Neutrophil (primary cell): ENCODE data around the gene MYO3B.

Source experiments
- H3K27ac ChIP-seq: fragments of 200-600 bp; sonication (generic); 2 replicates; pipeline ENCODE4 v1.5.1; 2016; ENCODE audit warnings: mild to moderate bottlenecking, moderate library complexity
- H3K27me3 ChIP-seq: fragments of 200-600 bp; sonication (generic); 2 replicates; pipeline ENCODE4 v1.6.0; 2016; ENCODE audit warnings: mild to moderate bottlenecking
- H3K36me3 ChIP-seq: fragments of 200-600 bp; sonication (generic); 2 replicates; pipeline ENCODE4 v1.5.1; 2017
- H3K4me1 ChIP-seq, 2 experiments: fragments of 200-600 bp in 1 of 2; sonication (generic) in 1 of 2; 1 replicate in 1 of 2; 2 replicates in 1 of 2; pipeline versions ENCODE4 v1.5.1 to v1.6.1; 2013 to 2016; ENCODE audit warnings: low read depth in 1 of 2, low read length in 1 of 2, mild to moderate bottlenecking in 1 of 2, moderate library complexity in 1 of 2; ENCODE audit not compliant: control insufficient read depth in 1 of 2, insufficient read depth in 1 of 2
- H3K4me3 ChIP-seq, 2 experiments: fragments of 200-600 bp in 1 of 2; sonication (generic) in 1 of 2; 1 replicate in 1 of 2; 2 replicates in 1 of 2; pipeline ENCODE4 v1.5.1; 2013 to 2016; ENCODE audit warnings: low read depth in 1 of 2, low read length in 1 of 2, mild to moderate bottlenecking in 1 of 2, moderate library complexity in 1 of 2
- H3K9me3 ChIP-seq: fragments of 200-600 bp; sonication (generic); 2 replicates; pipeline ENCODE4 v1.5.1; 2016
- TF ChIP-seq, protein P1 (sequence below): fragments of 200-600 bp; sonication (generic); IDR thresholded peaks from 2 replicates; pipeline ENCODE4 v1.5.1; 2016; ENCODE audit warnings: antibody characterized with exemption

MYO3B gene

DNA sequence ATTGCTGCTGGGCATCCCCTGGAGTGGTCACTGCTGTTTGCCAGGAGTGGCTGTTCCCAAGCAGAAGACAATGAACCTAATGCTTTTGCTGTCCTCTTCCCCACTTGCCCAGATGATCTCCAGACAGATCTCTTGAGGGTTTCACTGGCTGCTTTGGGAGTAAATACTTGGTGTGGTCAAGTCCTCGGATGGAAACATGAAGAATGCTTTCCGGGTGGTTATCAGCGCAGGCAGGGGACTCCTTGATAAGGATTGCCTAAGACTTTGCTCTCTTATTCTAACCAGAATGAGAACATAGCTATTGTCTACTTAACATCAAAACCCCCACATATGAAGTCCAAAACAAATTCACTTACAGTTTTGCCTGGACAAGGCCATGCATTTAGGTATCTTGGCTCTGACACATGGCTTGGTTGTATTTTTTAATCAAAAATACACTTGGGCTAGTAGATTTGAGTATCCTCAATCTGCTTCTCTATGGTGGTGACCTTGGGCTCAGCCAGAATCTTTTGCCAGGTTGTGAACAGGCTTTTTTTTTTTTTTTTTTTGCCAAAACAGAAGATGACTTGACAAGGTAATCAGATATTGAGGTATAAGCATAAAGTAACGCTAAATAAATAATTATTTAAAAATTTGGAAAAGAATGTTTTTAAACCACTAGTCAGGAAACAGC, 34.8 kb upstream of the MYO3B start:
- Histone ChIP-seq H3K4me1 (no peaks in the 10 kb centered on the region), H3K36me3 (no peaks in the 10 kb centered on the region), H3K27me3 (no peaks in the 10 kb centered on the region), H3K4me3 (no peak overlapping the region), H3K9me3 (no peaks in the 10 kb centered on the region), H3K27ac (no peak overlapping the region)
- TF ChIP-seq, protein P1, sequence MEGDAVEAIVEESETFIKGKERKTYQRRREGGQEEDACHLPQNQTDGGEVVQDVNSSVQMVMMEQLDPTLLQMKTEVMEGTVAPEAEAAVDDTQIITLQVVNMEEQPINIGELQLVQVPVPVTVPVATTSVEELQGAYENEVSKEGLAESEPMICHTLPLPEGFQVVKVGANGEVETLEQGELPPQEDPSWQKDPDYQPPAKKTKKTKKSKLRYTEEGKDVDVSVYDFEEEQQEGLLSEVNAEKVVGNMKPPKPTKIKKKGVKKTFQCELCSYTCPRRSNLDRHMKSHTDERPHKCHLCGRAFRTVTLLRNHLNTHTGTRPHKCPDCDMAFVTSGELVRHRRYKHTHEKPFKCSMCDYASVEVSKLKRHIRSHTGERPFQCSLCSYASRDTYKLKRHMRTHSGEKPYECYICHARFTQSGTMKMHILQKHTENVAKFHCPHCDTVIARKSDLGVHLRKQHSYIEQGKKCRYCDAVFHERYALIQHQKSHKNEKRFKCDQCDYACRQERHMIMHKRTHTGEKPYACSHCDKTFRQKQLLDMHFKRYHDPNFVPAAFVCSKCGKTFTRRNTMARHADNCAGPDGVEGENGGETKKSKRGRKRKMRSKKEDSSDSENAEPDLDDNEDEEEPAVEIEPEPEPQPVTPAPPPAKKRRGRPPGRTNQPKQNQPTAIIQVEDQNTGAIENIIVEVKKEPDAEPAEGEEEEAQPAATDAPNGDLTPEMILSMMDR, result no peak

DNA sequence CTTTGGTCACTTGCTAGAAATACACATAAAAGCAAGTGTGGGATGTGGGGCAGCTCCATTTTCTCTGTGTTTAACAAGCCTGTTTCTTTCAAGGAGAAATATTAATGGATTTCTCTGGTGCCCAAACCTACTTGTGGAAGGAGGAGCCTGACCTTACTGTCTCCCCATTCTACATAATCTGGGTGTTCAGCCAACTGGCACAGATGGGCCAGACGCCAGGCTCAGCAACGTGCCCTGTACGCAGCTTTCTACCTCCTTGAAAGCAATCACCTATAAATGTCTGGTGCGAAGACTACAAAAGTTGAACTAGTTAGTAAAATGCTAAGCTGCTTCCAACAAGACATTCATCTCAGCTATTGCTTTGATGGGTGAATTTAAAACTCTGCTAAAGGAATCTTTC, 33.2 kb upstream of the MYO3B start:
- Histone ChIP-seq H3K9me3 (no peaks in the 10 kb centered on the region), H3K27me3 (no peaks in the 10 kb centered on the region), H3K4me3 (no peak overlapping the region), H3K4me1 (no peaks in the 10 kb centered on the region), H3K36me3 (no peaks in the 10 kb centered on the region), H3K27ac (no peak overlapping the region)
- TF ChIP-seq, protein P1, result no peak

DNA sequence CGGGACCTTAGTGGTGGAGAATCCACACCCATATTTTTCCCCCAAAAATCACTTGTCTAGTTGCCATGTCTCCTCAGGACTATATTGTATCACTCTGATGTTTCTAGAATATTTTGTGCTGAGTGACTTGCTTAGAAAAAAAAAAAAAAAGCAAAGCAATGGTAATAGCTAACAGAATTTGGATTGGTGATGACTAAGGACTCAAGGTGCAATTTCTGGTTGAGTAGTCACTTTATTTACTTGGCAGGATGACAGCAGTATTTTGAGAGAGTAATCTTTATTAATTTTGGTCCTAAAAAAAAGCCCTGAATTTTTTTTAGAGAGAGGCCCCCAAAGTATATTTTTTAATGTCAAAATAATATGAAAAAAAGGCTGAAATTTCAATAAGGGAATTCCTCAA, 32.8 kb upstream of the MYO3B start:
- Histone ChIP-seq H3K27me3 (no peaks in the 10 kb centered on the region), H3K4me3 (no peak overlapping the region), H3K9me3 (no peaks in the 10 kb centered on the region), H3K36me3 (no peaks in the 10 kb centered on the region), H3K4me1 (no peaks in the 10 kb centered on the region), H3K27ac (no peak overlapping the region)
- TF ChIP-seq, protein P1, result no peak

DNA sequence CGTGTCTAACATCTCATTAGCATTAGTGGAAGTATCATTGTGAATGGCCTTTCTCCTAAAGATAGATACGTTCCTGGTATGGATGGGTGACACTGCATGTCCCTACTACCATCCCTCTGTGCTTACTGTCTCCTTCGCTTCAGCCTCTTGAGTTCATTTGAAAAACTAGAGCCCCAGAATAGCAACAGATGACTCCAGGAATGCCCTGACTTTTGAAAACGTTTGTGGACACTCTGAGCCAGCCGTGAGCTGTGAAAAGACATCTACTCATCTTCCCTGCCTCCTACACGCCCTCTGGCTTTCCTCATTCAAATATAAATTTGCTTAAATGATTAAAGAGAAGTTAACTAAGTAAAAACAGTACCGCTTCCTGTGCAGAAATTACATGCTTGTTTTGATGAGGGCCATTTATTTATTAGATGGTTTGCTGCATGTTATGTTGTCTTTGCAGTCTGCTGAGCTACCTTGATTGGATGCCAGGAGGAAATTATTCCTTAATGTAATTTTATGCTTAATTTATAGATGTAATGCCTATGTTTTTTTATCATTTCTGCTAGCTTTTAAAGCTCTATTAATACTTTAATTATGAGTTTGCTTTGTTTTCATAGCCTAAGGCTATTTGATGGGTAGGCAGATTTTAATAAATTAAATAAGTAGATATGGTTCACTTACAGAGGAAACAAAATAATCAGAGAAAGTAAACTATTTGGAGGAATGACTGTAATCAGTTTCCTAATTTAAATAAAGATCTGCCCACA, 32.1 kb upstream of the MYO3B start:
- H3K27ac ChIP-seq, result no peak overlapping the region
- no peaks in the 10 kb centered on the region for H3K9me3 ChIP-seq
- no peaks in the 10 kb centered on the region for H3K4me1 ChIP-seq
- H3K27me3 ChIP-seq, result no peaks in the 10 kb centered on the region
- no peak overlapping the region for H3K4me3 ChIP-seq
- TF ChIP-seq, protein P1, result no peak
- no peaks in the 10 kb centered on the region for H3K36me3 ChIP-seq

DNA sequence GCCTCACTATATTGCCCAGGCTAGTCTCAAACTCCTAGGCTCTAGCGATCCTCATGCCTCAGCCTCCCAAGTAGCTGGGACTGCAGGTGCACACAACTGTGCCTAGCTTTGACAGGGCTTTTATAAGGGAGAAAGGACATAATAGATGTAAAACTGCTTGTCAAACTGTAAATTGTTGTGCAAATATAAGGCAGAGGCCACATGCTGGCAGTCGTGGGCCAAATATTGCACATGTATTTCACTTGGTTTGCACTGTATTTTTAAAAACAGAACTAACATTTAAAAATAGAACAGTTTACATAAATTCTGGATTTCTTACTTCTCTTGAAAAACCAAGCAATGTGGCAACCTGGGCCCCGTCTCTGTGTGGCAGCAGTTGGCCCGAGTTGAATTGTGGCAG, 31.2 kb upstream of the MYO3B start:
- Histone ChIP-seq H3K4me1 (no peaks in the 10 kb centered on the region), H3K27ac (no peak overlapping the region), H3K36me3 (no peaks in the 10 kb centered on the region), H3K9me3 (no peaks in the 10 kb centered on the region), H3K27me3 (no peaks in the 10 kb centered on the region), H3K4me3 (no peak overlapping the region)
- TF ChIP-seq, protein P1, result no peak
